Lung (tissue), 12 donors: Measurements from ENCODE around the gene CLCNKA. TPM values are rescaled to one million over a fixed set of nuclear protein-coding genes. Genes with fewer than 3 reads are reported as not detected.

Experiments used
- ATAC-seq: fragments of 200-7000 bp; cut with Tn5 transposase; one replicate; pipeline ENCODE4 v1.9.1; 2020; ENCODE audit warnings: moderate number of reproducible peaks; ENCODE audit not compliant: insufficient read depth, low FRiP score
- DNase-seq, 3 donors: peaks; one replicate each; pipeline ENCODE4 v3.0.0-alpha.2; 2013 to 2017
- H3K27ac ChIP-seq, 2 donors: one replicate each; pipeline ENCODE4 v1.5.1; 2013; ENCODE audit warnings: mild to moderate bottlenecking in 2 of 2, moderate library complexity in 2 of 2, control low read depth in 1 of 2, inconsistent platforms in 1 of 2, low read depth in 1 of 2, low read length in 1 of 2
- H3K27me3 ChIP-seq, 3 donors: one replicate each; pipeline ENCODE4 v1.5.1; 2013; ENCODE audit warnings: low read length in 2 of 3; ENCODE audit not compliant: control insufficient read depth in 3 of 3, insufficient read depth in 3 of 3
- H3K36me3 ChIP-seq, 4 donors: one replicate each; pipeline ENCODE4 v1.5.1; 2013; ENCODE audit warnings: low read length in 4 of 4, mild to moderate bottlenecking in 1 of 4, moderate library complexity in 1 of 4; ENCODE audit not compliant: control insufficient read depth in 4 of 4, insufficient read depth in 4 of 4
- H3K4me1 ChIP-seq, 5 donors: one replicate each; pipeline ENCODE4 v1.5.1; 2013; ENCODE audit warnings: low read length in 5 of 5, mild to moderate bottlenecking in 2 of 5, moderate library complexity in 1 of 5; ENCODE audit not compliant: control insufficient read depth in 5 of 5, insufficient read depth in 5 of 5
- H3K4me3 ChIP-seq: one replicate; pipeline ENCODE4 v1.5.1; 2013; ENCODE audit warnings: mild to moderate bottlenecking, control low read depth, moderate library complexity
- H3K9ac ChIP-seq, 2 donors: one replicate each; pipeline ENCODE4 v1.5.1; 2013; ENCODE audit warnings: low read length in 2 of 2, control low read depth in 1 of 2; ENCODE audit not compliant: insufficient read depth in 1 of 2
- H3K9me3 ChIP-seq, 4 donors: one replicate each; pipeline ENCODE4 v1.5.1; 2013; ENCODE audit warnings: low read length in 3 of 4, mild to moderate bottlenecking in 1 of 4, moderate library complexity in 1 of 4; ENCODE audit not compliant: control insufficient read depth in 4 of 4, insufficient read depth in 3 of 4
- CTCF ChIP-seq: IDR thresholded peaks from 2 replicates; pipeline ENCODE4 v1.5.1; 2012; ENCODE audit warnings: mild to moderate bottlenecking; ENCODE audit errors: control extremely low read depth, extremely low read depth
- WGBS, 2 donors: extraction: QIAGEN DNeasy Blood & Tissue Kit; methylation state at CpG; one replicate each; pipeline ENCODE4 v1.1.7; 2013; 5-methylcytosine and 5-hydroxymethylcytosine counted together
- polyA plus RNA-seq, 2 donors: library from polyadenylated mRNA; stranded (reverse); fragments of 200-250 nt; gene quantifications; one replicate each; pipeline ENCODE4 v1.2.1, GENCODE V29; 2013
- total RNA-seq, 2 donors: library from RNA; depleted of rRNA in 1 of 2; stranded (reverse); fragments of >200 nt in 1 of 2; gene quantifications; one replicate each; pipeline ENCODE4 v1.2.1, GENCODE V29; 2014 to 2021
- donor health status: control.
- donor health status: control.
- donor health status: Bipolar disorder and iron deficiency.
- donor health status: healthy.
- donor health status: DM: yes; HTN: yes; CAD: no.

CLCNKA gene
- total and polyA plus RNA-seq, 4 donors = 0.10 to 1.3 (median 0.17) TPM; not detected in 1

GRCh38 chr1:16077406-16078245 is 55.8 kb downstream of the CLCNKA start:
- Histone ChIP-seq H3K9ac (no peak overlapping the region), H3K4me1 (peaks cover 0 to 10% (median 2%) of the 10 kb centered on the region in 5 donors), H3K36me3 (no peaks in the 10 kb centered on the region), H3K27ac (no peak overlapping the region), H3K9me3 (no peaks in the 10 kb centered on the region), H3K4me3 (no peak overlapping the region), H3K27me3 (peaks cover 0 to 12% (median 6%) of the 10 kb centered on the region in 3 donors)
- no peak for TF ChIP-seq CTCF
- ATAC-seq (no peak), DNase-seq (no peak)
- 88 to 89% methylated on average over 12 of the region's 12 CpGs for WGBS, 2 donors

- TF ChIP-seq CTCF = peak; percentile 96
Observed at GRCh38 chr1:16078925-16079656, 57.3 kb downstream of the CLCNKA start.

GRCh38 chr1:16080422-16081150 is 58.8 kb downstream of the CLCNKA start:
- Histone ChIP-seq H3K27ac (no peak overlapping the region), H3K4me1 (peaks cover 0 to 4% (median 0%) of the 10 kb centered on the region in 5 donors), H3K9ac (no peak overlapping the region), H3K4me3 (no peak overlapping the region), H3K36me3 (no peaks in the 10 kb centered on the region), H3K27me3 (no peaks in the 10 kb centered on the region), H3K9me3 (no peaks in the 10 kb centered on the region)
- ATAC-seq (no peak), DNase-seq (no peak)
- 95% methylated on average over 5 of the region's 5 CpGs for WGBS, 2 donors
- no peak for TF ChIP-seq CTCF

More at GRCh38 chr1:16078925-16079656, 57.3 kb downstream of the CLCNKA start:
- Histone ChIP-seq H3K4me3 (no peak overlapping the region), H3K9me3 (no peaks in the 10 kb centered on the region), H3K4me1 (peaks cover 0 to 4% (median 2%) of the 10 kb centered on the region in 5 donors), H3K27ac (no peak overlapping the region), H3K27me3 (peaks cover 0 to 4% (median 4%) of the 10 kb centered on the region in 3 donors), H3K36me3 (no peaks in the 10 kb centered on the region), H3K9ac (no peak overlapping the region)
- DNase-seq (peak; percentile 85 to 86 (median 85)), ATAC-seq (peak; percentile 54)
- 38 to 40% methylated on average over 10 of the region's 10 CpGs for WGBS, 2 donors
